Activated CD4-positive, alpha-beta T cell treated with anti-CD3 and anti-CD28 coated beads, Interleukin-2, Interleukin-6, amounts not matched to agents 100 ng/mL and 50 ng/mL, durations not matched to agents 16 hours and 8 hours (primary cell): ENCODE results near the gene HLCS.

ENCODE experiments used
- DNase-seq: peaks from one replicate; pipeline ENCODE4 v3.0.0-alpha.2; 2020

HLCS gene

GRCh38 chr21:36914244-36915013 is 52.0 kb downstream of the HLCS start:
- DNase-seq = no peak

GRCh38 chr21:36913247-36914169 is 53.0 kb downstream of the HLCS start:
- no peak for DNase-seq

- DNase-seq = no peak
Observed at GRCh38 chr21:36910581-36911307, 55.7 kb downstream of the HLCS start.

GRCh38 chr21:36909901-36910561 is 56.4 kb downstream of the HLCS start:
- peak; percentile 77 for DNase-seq

- no peak for DNase-seq
Observed at GRCh38 chr21:36909423-36909822, 57.0 kb downstream of the HLCS start.

- DNase-seq = no peak
Observed at GRCh38 chr21:36908260-36908908, 58.1 kb downstream of the HLCS start.

- peak; percentile 18 for DNase-seq
Observed at GRCh38 chr21:36904093-36904666, 62.3 kb downstream of the HLCS start.

- peak; percentile 58 for DNase-seq
Observed at GRCh38 chr21:36902793-36903192, 63.7 kb downstream of the HLCS start.

- no peak for DNase-seq
Observed at GRCh38 chr21:36902331-36902730, 64.1 kb downstream of the HLCS start.

- no peak for DNase-seq
Observed at GRCh38 chr21:36901575-36901974, 64.9 kb downstream of the HLCS start.

- DNase-seq = no peak
Observed at GRCh38 chr21:36893581-36893980, 72.9 kb downstream of the HLCS start.

- DNase-seq = no peak
Observed at GRCh38 chr21:36892201-36892600, 74.3 kb downstream of the HLCS start.

GRCh38 chr21:36891692-36892091 is 74.8 kb downstream of the HLCS start:
- no peak for DNase-seq

GRCh38 chr21:36891121-36891520 is 75.3 kb downstream of the HLCS start:
- DNase-seq = no peak

GRCh38 chr21:36890086-36890485 is 76.4 kb downstream of the HLCS start:
- DNase-seq = no peak

GRCh38 chr21:36889401-36889800 is 77.1 kb downstream of the HLCS start:
- DNase-seq = no peak

- DNase-seq = no peak
Observed at GRCh38 chr21:36888466-36888865, 78.0 kb downstream of the HLCS start.

GRCh38 chr21:36887963-36888362 is 78.5 kb downstream of the HLCS start:
- DNase-seq = no peak

GRCh38 chr21:36883532-36884486 is 82.7 kb downstream of the HLCS start:
- no peak for DNase-seq

- no peak for DNase-seq
Observed at GRCh38 chr21:36882776-36883175, 83.7 kb downstream of the HLCS start.

- no peak for DNase-seq
Observed at GRCh38 chr21:36881228-36881627, 85.2 kb downstream of the HLCS start.
